Psoas muscle (tissue), 8 donors: Measurements from ENCODE around the gene NKX1-1. TPM values are rescaled to one million over a fixed set of nuclear protein-coding genes. Genes with fewer than 3 reads are reported as not detected.

ENCODE experiments used
- ATAC-seq, 4 donors: fragments of 200-7000 bp; cut with Tn5 transposase; one replicate each; pipeline ENCODE4 v1.9.1; 2020; ENCODE audit warnings: moderate library complexity in 3 of 4, mild to moderate bottlenecking in 2 of 4
- DNase-seq, 2 donors: peaks; one replicate each; pipeline ENCODE4 v3.0.0-alpha.2; 2020
- H3K27ac ChIP-seq: fragments of 200-600 bp; one replicate; pipeline ENCODE4 v1.8.0; 2022
- H3K27me3 ChIP-seq, 3 donors: fragments of 200-600 bp in 1 of 3; one replicate each; pipeline versions ENCODE4 v1.6.1 to v1.8.0; 2013 to 2022; ENCODE audit warnings: low read length in 2 of 3, mild to moderate bottlenecking in 2 of 3, moderate library complexity in 1 of 3; ENCODE audit not compliant: insufficient read depth in 3 of 3
- H3K36me3 ChIP-seq, 2 donors: fragments of 200-600 bp in 1 of 2; one replicate each; pipeline versions ENCODE4 v1.6.1 to v1.8.0; 2013 to 2022; ENCODE audit warnings: low read depth in 1 of 2, mild to moderate bottlenecking in 1 of 2, moderate library complexity in 1 of 2; ENCODE audit not compliant: insufficient read depth in 1 of 2
- H3K4me1 ChIP-seq: fragments of 200-600 bp; one replicate; pipeline ENCODE4 v1.8.0; 2022
- H3K4me3 ChIP-seq: fragments of 200-600 bp; one replicate; pipeline ENCODE4 v1.8.0; 2022; ENCODE audit warnings: mild to moderate bottlenecking
- H3K9me3 ChIP-seq: fragments of 200-600 bp; one replicate; pipeline ENCODE4 v1.8.0; 2022
- WGBS, 3 donors: extraction: QIAGEN DNeasy Blood & Tissue Kit; methylation state at CpG; one replicate each; pipeline versions ENCODE4 v1.1.6 to v1.1.7; 2013; 5-methylcytosine and 5-hydroxymethylcytosine counted together
- intact Hi-C, 2 donors: fragments of 100-400 bp; cut with DNase I; formaldehyde crosslinking; loops; one replicate each; pipeline versions ENCODE4 v1.11.0 to v1.14.2; 2022
- polyA plus RNA-seq, 3 donors: library from polyadenylated mRNA; stranded (reverse); fragments of 200-250 nt; gene quantifications; one replicate each; pipeline ENCODE4 v1.2.3, GENCODE V29; 2013
- total RNA-seq, 4 donors: library from RNA; stranded (reverse); fragmentation: NEBNext Ultra II Directional in 2 of 4; extraction: Animal tissue kit (Norgen Biotek cat#: 25700) in 2 of 4; gene quantifications; one replicate each; pipeline versions ENCODE4 v1.2.1 to v1.2.4, GENCODE V29; 2021 to 2023
- TF ChIP-seq, protein P1 (sequence below): fragments of 200-600 bp; IDR thresholded peaks from one replicate; pipeline ENCODE4 v1.8.0; 2022; ENCODE audit warnings: antibody characterized with exemption
- donor health status: healthy with polysubstance abuse.
- donor health status: DM: no; HTN: no; CAD: no; lungs with moderate emphysema.
- donor health status: Bipolar disorder and iron deficiency.
- donor health status: healthy.
- donor health status: DM: yes; HTN: yes; CAD: no.
- donor health status: DM: no; HTN: no; CAD: no.
- donor health status: DM: no; HTN: no; CAD: no.
- donor health status: DM: yes; HTN: yes; CAD: no.

Gene NKX1-1
- total and polyA plus RNA-seq, 7 donors, result not detected

- DNase-seq (no peak), ATAC-seq (no peak)
- H3K36me3 ChIP-seq, result no peaks in the 10 kb centered on the region
- no peaks in the 10 kb centered on the region for H3K9me3 ChIP-seq
- peaks cover 0 to 33% (median 4%) of the 10 kb centered on the region in 3 donors for H3K27me3 ChIP-seq
- TF ChIP-seq, protein P1, sequence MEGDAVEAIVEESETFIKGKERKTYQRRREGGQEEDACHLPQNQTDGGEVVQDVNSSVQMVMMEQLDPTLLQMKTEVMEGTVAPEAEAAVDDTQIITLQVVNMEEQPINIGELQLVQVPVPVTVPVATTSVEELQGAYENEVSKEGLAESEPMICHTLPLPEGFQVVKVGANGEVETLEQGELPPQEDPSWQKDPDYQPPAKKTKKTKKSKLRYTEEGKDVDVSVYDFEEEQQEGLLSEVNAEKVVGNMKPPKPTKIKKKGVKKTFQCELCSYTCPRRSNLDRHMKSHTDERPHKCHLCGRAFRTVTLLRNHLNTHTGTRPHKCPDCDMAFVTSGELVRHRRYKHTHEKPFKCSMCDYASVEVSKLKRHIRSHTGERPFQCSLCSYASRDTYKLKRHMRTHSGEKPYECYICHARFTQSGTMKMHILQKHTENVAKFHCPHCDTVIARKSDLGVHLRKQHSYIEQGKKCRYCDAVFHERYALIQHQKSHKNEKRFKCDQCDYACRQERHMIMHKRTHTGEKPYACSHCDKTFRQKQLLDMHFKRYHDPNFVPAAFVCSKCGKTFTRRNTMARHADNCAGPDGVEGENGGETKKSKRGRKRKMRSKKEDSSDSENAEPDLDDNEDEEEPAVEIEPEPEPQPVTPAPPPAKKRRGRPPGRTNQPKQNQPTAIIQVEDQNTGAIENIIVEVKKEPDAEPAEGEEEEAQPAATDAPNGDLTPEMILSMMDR, result no peak
- intact Hi-C loops, result no loop called here
- WGBS, 3 donors, result 55 to 73% (median 65%) methylated on average over 5 of the region's 5 CpGs
- H3K4me1 ChIP-seq, result no peaks in the 10 kb centered on the region
- no peak overlapping the region for H3K27ac ChIP-seq
- no peak overlapping the region for H3K4me3 ChIP-seq
Observed at GRCh38 chr4:1427010-1427409, 20.8 kb upstream of the NKX1-1 start.

GRCh38 chr4:1421657-1422056, 15.4 kb upstream of the NKX1-1 start:
- DNase-seq, result no peak
- no peaks in the 10 kb centered on the region for H3K9me3 ChIP-seq
- no peak overlapping the region for H3K4me3 ChIP-seq
- no peak for ATAC-seq
- H3K36me3 ChIP-seq, result no peaks in the 10 kb centered on the region
- H3K4me1 ChIP-seq, result no peaks in the 10 kb centered on the region
- intact Hi-C loops, result no loop called here
- H3K27ac ChIP-seq, result no peak overlapping the region
- WGBS, 3 donors, result 35 to 45% (median 42%) methylated on average over 2 of the region's 2 CpGs
- peaks cover 0 to 73% (median 12%) of the 10 kb centered on the region in 3 donors for H3K27me3 ChIP-seq
- TF ChIP-seq, protein P1, result no peak

DNA sequence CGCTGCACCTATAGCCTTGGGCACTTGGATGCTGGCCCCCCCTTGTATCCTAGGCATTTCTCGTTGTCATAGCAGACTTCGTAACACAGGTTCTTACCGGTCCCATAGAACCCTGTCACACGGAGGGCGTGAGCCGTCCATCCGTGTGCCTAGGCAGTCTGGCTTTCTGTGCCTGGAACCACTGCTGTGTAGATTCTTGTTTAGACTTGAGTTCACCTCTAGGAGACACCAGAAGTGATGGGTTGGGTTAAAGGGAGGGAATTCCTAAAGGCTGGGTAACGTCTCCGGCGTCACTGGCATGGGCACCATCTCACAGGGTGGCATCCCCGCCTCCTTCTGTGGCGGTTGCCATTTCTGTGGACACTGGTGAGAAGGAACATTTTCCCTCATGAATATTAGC, 13.5 kb upstream of the NKX1-1 start:
- H3K27me3 ChIP-seq, result peaks cover 0 to 82% (median 17%) of the 10 kb centered on the region in 3 donors
- DNase-seq, result no peak
- TF ChIP-seq, protein P1, result no peak
- no peaks in the 10 kb centered on the region for H3K4me1 ChIP-seq
- H3K9me3 ChIP-seq, result no peaks in the 10 kb centered on the region
- H3K36me3 ChIP-seq, result no peaks in the 10 kb centered on the region
- no peak overlapping the region for H3K4me3 ChIP-seq
- intact Hi-C loops, result no loop called here
- no peak overlapping the region for H3K27ac ChIP-seq
- no peak for ATAC-seq
- 78 to 88% (median 84%) methylated on average over 13 of the region's 13 CpGs for WGBS, 3 donors

- ATAC-seq, result no peak
- intact Hi-C loops, result no loop called here
- Histone ChIP-seq H3K27ac (no peak overlapping the region), H3K36me3 (no peaks in the 10 kb centered on the region), H3K9me3 (no peaks in the 10 kb centered on the region), H3K4me3 (no peak overlapping the region), H3K27me3 (peaks cover 0 to 81% (median 20%) of the 10 kb centered on the region in 3 donors), H3K4me1 (no peaks in the 10 kb centered on the region)
- no peak for DNase-seq
- TF ChIP-seq, protein P1, result no peak
- WGBS, 3 donors, result 56 to 63% (median 57%) methylated on average over 17 of the region's 17 CpGs
Observed at GRCh38 chr4:1418494-1419285, 12.4 kb upstream of the NKX1-1 start.
